ENCODE measurements around the gene ZBTB3. TPM values are rescaled to one million over a fixed set of nuclear protein-coding genes. Genes with fewer than 3 reads are reported as not detected.

ZBTB3 gene
- total and polyA plus RNA-seq, 9 of the 15 experiments (the other 6 are each of a cell fraction or from before 2014, with no cell fraction given) = 1.9 to 10.0 (median 4.9) TPM

DNA sequence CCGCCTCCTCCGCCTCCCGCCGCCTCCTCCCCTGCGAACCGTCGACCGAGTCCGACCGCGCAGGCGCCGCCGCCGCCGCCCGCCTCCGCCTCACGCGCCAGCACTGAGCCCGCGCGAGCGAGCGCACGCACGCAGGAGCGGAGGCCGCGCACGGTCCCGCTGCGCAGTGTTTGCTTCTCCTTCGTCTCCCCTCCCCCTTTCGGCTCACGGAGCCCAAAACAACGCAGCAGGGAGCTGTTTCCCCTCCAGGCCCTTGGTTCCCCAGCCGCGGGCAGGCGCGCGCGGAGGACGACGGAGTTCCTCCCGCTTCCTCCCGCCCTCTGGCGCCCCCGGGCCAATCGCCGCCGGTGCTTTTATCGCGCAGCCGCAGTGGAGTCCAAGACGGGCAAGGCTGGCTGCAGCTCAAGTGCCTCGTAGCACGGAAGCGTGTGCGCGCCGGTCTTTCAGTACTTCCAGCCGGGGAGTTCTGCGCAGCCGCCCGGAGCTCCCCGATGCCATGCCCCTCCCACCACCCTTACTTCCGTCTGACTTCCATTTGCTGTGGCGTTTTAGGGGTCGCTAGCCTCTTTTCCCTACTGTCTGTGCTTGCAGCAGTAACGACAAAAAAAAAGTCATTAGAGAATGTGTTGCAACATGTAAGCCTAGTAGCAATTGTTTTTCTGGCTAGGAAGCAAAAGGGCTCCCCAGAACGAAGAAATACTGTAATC, 26.6 kb downstream of the ZBTB3 start, which contains the start of gene HNRNPUL2 (continued):
- TF ChIP-seq, protein P1, sequence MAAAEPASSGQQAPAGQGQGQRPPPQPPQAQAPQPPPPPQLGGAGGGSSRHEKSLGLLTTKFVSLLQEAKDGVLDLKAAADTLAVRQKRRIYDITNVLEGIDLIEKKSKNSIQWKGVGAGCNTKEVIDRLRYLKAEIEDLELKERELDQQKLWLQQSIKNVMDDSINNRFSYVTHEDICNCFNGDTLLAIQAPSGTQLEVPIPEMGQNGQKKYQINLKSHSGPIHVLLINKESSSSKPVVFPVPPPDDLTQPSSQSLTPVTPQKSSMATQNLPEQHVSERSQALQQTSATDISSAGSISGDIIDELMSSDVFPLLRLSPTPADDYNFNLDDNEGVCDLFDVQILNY (CRISPR knock-in tag; IDR thresholded peaks at IDR 0.05) = no peak
- TF ChIP-seq, protein P2, sequence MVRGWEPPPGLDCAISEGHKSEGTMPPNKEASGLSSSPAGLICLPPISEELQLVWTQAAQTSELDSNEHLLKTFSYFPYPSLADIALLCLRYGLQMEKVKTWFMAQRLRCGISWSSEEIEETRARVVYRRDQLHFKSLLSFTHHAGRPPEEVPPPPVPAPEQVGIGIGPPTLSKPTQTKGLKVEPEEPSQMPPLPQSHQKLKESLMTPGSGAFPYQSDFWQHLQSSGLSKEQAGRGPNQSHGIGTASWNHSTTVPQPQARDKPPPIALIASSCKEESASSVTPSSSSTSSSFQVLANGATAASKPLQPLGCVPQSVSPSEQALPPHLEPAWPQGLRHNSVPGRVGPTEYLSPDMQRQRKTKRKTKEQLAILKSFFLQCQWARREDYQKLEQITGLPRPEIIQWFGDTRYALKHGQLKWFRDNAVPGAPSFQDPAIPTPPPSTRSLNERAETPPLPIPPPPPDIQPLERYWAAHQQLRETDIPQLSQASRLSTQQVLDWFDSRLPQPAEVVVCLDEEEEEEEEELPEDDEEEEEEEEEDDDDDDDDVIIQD (CRISPR knock-in tag; IDR thresholded peaks at IDR 0.05) = 0 out of 2 replicates have a peak, but pooled peaks have one; percentile 71
- no peak for TF ChIP-seq FOXA1 (IDR thresholded peaks at IDR 0.05; ENCODE audit: borderline replicate concordance)
- no peak for TF ChIP-seq ZNF274 (IDR thresholded peaks at IDR 0.05; ENCODE audit: borderline replicate concordance, low read depth, low read length)
- TF ChIP-seq, protein P3, sequence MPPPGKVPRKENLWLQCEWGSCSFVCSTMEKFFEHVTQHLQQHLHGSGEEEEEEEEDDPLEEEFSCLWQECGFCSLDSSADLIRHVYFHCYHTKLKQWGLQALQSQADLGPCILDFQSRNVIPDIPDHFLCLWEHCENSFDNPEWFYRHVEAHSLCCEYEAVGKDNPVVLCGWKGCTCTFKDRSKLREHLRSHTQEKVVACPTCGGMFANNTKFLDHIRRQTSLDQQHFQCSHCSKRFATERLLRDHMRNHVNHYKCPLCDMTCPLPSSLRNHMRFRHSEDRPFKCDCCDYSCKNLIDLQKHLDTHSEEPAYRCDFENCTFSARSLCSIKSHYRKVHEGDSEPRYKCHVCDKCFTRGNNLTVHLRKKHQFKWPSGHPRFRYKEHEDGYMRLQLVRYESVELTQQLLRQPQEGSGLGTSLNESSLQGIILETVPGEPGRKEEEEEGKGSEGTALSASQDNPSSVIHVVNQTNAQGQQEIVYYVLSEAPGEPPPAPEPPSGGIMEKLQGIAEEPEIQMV (tag; conservative IDR thresholded peaks at IDR 0.05; ENCODE audit: low read depth) = no peak
- TF ChIP-seq FOXP1 (CRISPR knock-in tag; IDR thresholded peaks at IDR 0.05) = peak; percentile 91; the same call in 1 of the 2 replicates
- TF ChIP-seq PBX2 (CRISPR knock-in tag; IDR thresholded peaks at IDR 0.05; ENCODE audit: low read depth) = no peak
- TF ChIP-seq PBX2 (tag; conservative IDR thresholded peaks at IDR 0.05; ENCODE audit: low read depth) = no peak
- no peak for TF ChIP-seq TAF15 (IDR thresholded peaks at IDR 0.05; ENCODE audit: low read depth, low read length)
- TF ChIP-seq ZNF436 (CRISPR knock-in tag; IDR thresholded peaks at IDR 0.05) = peak; percentile 33; the same call in 1 of the 2 replicates
- TF ChIP-seq TGIF2 (CRISPR knock-in tag; IDR thresholded peaks at IDR 0.05) = no peak
- peak; percentile 78 for TF ChIP-seq SPI1 (IDR thresholded peaks at IDR 0.05; ENCODE audit: borderline replicate concordance, low read depth, low read length)
- no peak for TF ChIP-seq IRF9 (tag; IDR thresholded peaks at IDR 0.05)
- no peak for TF ChIP-seq ZHX1 (conservative IDR thresholded peaks at IDR 0.05; ENCODE audit: low read length)
- no peak for TF ChIP-seq KDM2B (CRISPR knock-in tag; IDR thresholded peaks at IDR 0.05)
- no peak for TF ChIP-seq ZEB2 (IDR thresholded peaks at IDR 0.05)
- no peak for TF ChIP-seq ZNF146 (CRISPR knock-in tag; IDR thresholded peaks at IDR 0.05; ENCODE audit: unreplicated experiment)

All from K562 (cell line).